ENCODE data around the gene AGTR1.

DNA sequence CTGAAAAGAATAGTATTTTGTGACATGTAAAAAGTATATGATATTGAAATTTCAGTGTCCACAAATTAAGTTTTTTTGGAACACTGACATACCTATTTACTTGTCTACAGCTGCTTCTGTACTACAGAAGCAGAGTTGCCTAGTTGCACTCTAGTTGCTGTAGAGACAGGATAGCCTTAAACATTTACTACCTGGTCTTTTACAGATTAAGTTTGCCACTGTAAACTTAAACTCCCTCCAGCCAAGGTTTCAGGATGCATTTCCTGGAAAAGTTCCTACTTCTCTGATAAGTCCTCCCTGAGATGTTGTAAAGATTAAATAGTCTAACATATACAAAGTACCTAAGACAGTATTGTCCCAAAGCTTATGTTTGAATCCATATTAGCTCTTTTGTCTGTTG is 17.4 kb upstream of the AGTR1 start:
- TF ChIP-seq POLR2A (IDR thresholded peaks at IDR 0.05; ENCODE audit: low read length) (no peak), USF2 (IDR thresholded peaks at IDR 0.05) (no peak), JUN (IDR thresholded peaks at IDR 0.05) (no peak), CTCF (IDR thresholded peaks at IDR 0.05) (no peak), SMC3 (IDR thresholded peaks at IDR 0.05) (no peak), CBX2 (IDR thresholded peaks at IDR 0.05; ENCODE audit: borderline replicate concordance, low read depth) (no peak), REST (IDR thresholded peaks at IDR 0.05) (no peak), E2F6 (IDR thresholded peaks at IDR 0.05; ENCODE audit: borderline replicate concordance, low read depth) (no peak), FOXS1 (CRISPR knock-in tag; IDR thresholded peaks at IDR 0.05) (no peak), ESRRA (IDR thresholded peaks at IDR 0.05; ENCODE audit: borderline replicate concordance, low read length) (no peak), MYC (IDR thresholded peaks at IDR 0.05; ENCODE audit: borderline replicate concordance, low read length) (no peak)
- TF ChIP-seq, protein P1, sequence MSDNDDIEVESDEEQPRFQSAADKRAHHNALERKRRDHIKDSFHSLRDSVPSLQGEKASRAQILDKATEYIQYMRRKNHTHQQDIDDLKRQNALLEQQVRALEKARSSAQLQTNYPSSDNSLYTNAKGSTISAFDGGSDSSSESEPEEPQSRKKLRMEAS (IDR thresholded peaks at IDR 0.05), result no peak
- TF ChIP-seq, protein P2, sequence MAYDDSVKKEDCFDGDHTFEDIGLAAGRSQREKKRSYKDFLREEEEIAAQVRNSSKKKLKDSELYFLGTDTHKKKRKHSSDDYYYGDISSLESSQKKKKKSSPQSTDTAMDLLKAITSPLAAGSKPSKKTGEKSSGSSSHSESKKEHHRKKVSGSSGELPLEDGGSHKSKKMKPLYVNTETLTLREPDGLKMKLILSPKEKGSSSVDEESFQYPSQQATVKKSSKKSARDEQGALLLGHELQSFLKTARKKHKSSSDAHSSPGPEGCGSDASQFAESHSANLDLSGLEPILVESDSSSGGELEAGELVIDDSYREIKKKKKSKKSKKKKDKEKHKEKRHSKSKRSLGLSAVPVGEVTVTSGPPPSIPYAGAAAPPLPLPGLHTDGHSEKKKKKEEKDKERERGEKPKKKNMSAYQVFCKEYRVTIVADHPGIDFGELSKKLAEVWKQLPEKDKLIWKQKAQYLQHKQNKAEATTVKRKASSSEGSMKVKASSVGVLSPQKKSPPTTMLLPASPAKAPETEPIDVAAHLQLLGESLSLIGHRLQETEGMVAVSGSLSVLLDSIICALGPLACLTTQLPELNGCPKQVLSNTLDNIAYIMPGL (CRISPR knock-in tag; IDR thresholded peaks at IDR 0.05; ENCODE audit: borderline replicate concordance), result no peak
